ENCODE results near the gene ARID3A. TPM values are rescaled to one million over a fixed set of nuclear protein-coding genes. Genes with fewer than 3 reads are reported as not detected.

Gene ARID3A
- total RNA-seq, 1 donor from 2014 or later: 4.8 TPM

GRCh38 chr19:937259-937694 lies 11.4 kb downstream of the ARID3A start:
- Histone ChIP-seq H3K4me3 (no peak overlapping the region), H3K27me3 (ENCODE audit: low read depth) (no peaks in the 10 kb centered on the region), H3K9me3 (replicated peaks) (no peaks in the 10 kb centered on the region), H3K27ac (replicated peaks) (no peak overlapping the region), H3K36me3 (no peaks in the 10 kb centered on the region), H3K4me1 (peaks cover 56% of the 10 kb centered on the region)
- TF ChIP-seq CTCF (IDR thresholded peaks at IDR 0.05; ENCODE audit: borderline replicate concordance): no peak
- DNase-seq: no peak
- intact Hi-C loops (cut with micrococcal nuclease): no loop called here

DNA sequence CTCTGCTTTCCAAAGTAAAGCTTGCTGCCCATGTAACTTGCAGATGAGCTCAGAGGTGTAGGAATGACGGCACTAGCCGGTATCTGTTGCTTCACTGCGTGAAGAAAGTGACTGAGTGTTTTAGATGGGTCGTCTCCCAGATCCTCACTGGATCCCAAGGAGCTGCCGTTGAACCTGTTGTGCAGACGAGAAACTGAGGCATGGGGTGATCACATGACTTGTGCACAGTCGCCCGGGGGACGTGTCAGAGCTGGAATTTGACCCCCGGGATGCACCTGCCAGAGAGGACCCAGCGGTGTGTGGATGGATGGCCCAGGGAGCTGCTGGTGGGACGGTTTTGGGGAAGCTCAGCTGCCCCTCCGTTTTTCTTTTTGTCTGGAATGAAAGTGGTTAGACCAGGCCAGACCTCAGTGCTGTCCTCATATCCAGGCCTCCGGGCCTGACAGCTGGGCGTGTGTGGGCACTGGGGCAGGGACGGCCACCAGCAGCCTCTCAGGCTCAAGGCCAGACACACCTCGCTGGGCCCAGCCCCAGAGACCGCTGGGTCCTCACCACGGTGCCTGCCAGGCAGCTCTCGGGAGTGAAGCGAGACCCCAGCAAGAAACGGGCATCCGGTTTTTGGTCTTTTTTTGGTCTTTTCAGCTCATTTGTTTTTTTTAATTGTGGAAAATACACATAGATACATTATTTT lies 12.5 kb downstream of the ARID3A start:
- H3K4me3 ChIP-seq: no peak overlapping the region
- H3K36me3 ChIP-seq: peaks cover 4% of the 10 kb centered on the region
- no peak overlapping the region for H3K27ac ChIP-seq (replicated peaks)
- H3K4me1 ChIP-seq: peaks cover 45% of the 10 kb centered on the region
- no peak for TF ChIP-seq CTCF (IDR thresholded peaks at IDR 0.05; ENCODE audit: borderline replicate concordance)
- DNase-seq: no peak
- H3K27me3 ChIP-seq (ENCODE audit: low read depth): no peaks in the 10 kb centered on the region
- intact Hi-C loops (cut with micrococcal nuclease): no loop called here
- no peaks in the 10 kb centered on the region for H3K9me3 ChIP-seq (replicated peaks)

GRCh38 chr19:939439-939838 lies 13.6 kb downstream of the ARID3A start:
- TF ChIP-seq CTCF (IDR thresholded peaks at IDR 0.05; ENCODE audit: borderline replicate concordance): no peak
- no peak for DNase-seq
- no peaks in the 10 kb centered on the region for H3K9me3 ChIP-seq (replicated peaks)
- intact Hi-C loops (cut with micrococcal nuclease): no loop called here
- H3K27ac ChIP-seq (replicated peaks): no peak overlapping the region
- peaks cover 34% of the 10 kb centered on the region for H3K4me1 ChIP-seq
- peaks cover 4% of the 10 kb centered on the region for H3K36me3 ChIP-seq
- H3K27me3 ChIP-seq (ENCODE audit: low read depth): no peaks in the 10 kb centered on the region
- no peak overlapping the region for H3K4me3 ChIP-seq

- H3K4me1 ChIP-seq: peaks cover 29% of the 10 kb centered on the region
- TF ChIP-seq CTCF (IDR thresholded peaks at IDR 0.05; ENCODE audit: borderline replicate concordance): no peak
- no peaks in the 10 kb centered on the region for H3K9me3 ChIP-seq (replicated peaks)
- intact Hi-C loops (cut with micrococcal nuclease): no loop called here
- no peaks in the 10 kb centered on the region for H3K27me3 ChIP-seq (ENCODE audit: low read depth)
- DNase-seq: no peak
- H3K27ac ChIP-seq (replicated peaks): peak overlapping the region; percentile 80
- peaks cover 4% of the 10 kb centered on the region for H3K36me3 ChIP-seq
- H3K4me3 ChIP-seq: no peak overlapping the region
Measured at GRCh38 chr19:939922-940321, 14.1 kb downstream of the ARID3A start.

- Histone ChIP-seq H3K9me3 (replicated peaks) (no peaks in the 10 kb centered on the region), H3K27ac (replicated peaks) (peak overlapping the region; percentile 80), H3K4me3 (peak overlapping the region; percentile 62), H3K4me1 (peaks cover 22% of the 10 kb centered on the region), H3K27me3 (ENCODE audit: low read depth) (no peaks in the 10 kb centered on the region), H3K36me3 (peaks cover 4% of the 10 kb centered on the region)
- no peak for TF ChIP-seq CTCF (IDR thresholded peaks at IDR 0.05; ENCODE audit: borderline replicate concordance)
- DNase-seq: peak; percentile 76
- intact Hi-C loops (cut with micrococcal nuclease): no loop called here
Measured at GRCh38 chr19:940591-941291, 14.9 kb downstream of the ARID3A start.

Measured in left ventricle myocardium inferior (tissue), 1 donor.